GM18505 (cell line): ENCODE data around the gene MYH11.

ENCODE experiments used
- ATAC-seq: cut with Tn5 transposase; IDR thresholded peaks from one replicate; pipeline ENCODE4 v1.9.1; 2021; ENCODE audit not compliant: unreplicated experiment
- POLR2A ChIP-seq: IDR thresholded peaks from 4 replicates; pipeline ENCODE4 v1.6.1; 2011; ENCODE audit warnings: borderline replicate concordance; ENCODE audit not compliant: insufficient read depth, insufficient read length; ENCODE audit errors: extremely low read depth

MYH11 gene

DNA sequence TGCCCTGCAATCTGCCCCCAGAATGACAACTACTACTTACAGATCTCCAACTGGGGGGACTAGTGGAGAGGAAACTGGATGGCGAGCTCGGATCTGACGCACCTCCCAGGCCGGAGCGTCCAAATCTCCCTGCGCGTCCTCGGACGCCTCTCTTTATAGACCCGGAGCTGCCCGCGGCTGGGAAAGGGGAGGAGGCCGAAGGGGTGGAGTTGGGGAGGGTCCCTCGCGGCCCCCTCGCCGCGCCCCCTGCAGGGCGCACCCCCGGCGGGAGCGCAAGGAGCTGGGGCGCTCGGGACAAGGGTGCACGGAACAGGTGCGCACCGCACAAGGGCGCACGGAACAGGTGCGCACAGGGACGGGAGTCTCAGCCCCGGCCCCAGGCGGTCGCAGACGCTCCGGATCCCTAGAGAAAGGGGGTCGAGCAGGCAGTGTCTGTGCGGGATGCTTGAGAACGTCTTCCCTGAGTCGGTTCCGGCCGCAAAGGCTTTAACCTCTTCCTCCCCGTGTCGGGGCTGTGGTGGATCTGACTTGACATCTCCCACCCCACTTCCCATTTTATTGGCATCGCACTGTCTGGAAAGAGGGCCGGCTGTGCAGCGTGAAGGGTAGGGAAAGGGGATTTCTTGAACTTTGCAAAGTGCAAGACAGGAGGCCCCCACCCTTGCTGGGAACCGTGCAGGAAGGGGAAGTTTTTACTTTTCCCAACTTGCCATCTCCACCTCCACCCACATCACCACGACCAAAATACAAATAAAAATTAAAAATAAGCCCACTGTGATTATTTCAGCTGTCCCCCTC, at the start of gene MYH11:
Gene MYH11 (minus strand): TSS at position 128 of the 798 bp plus-strand sequence. CDS start 18,776 bp downstream, outside the sequence.
- no peak for ATAC-seq
- no peak for TF ChIP-seq POLR2A

DNA sequence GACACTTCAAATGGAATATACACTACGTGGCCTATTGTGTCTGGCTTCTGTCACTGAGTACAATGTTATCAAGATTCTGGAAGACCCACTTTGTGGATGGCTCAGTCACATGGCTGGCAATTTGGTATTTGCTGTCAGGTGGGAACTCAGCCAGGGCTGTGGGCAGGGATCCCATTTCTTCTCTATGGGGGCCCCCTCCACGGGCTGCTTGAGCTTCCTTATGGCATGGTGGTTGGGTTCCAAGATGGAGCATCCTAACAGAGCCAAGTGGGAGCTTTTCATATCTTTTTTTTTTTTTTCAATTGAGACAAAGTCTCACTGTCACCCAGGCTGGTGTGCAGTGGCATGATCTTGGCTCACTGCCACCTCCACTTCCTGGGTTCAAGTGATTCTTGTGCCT, 49.6 kb upstream of the MYH11 start:
- no peak for TF ChIP-seq POLR2A
- ATAC-seq = no peak

GRCh38 chr16:15903960-15904359, 47.1 kb upstream of the MYH11 start:
- no peak for ATAC-seq
- no peak for TF ChIP-seq POLR2A

GRCh38 chr16:15900901-15901500, 44.2 kb upstream of the MYH11 start:
- no peak for ATAC-seq
- no peak for TF ChIP-seq POLR2A

GRCh38 chr16:15900357-15900756, 43.5 kb upstream of the MYH11 start:
- TF ChIP-seq POLR2A = no peak
- no peak for ATAC-seq

GRCh38 chr16:15899538-15900100, 42.8 kb upstream of the MYH11 start:
- ATAC-seq = peak; percentile 59
- TF ChIP-seq POLR2A = no peak

GRCh38 chr16:15898654-15899053, 41.8 kb upstream of the MYH11 start:
- no peak for ATAC-seq
- TF ChIP-seq POLR2A = no peak

DNA sequence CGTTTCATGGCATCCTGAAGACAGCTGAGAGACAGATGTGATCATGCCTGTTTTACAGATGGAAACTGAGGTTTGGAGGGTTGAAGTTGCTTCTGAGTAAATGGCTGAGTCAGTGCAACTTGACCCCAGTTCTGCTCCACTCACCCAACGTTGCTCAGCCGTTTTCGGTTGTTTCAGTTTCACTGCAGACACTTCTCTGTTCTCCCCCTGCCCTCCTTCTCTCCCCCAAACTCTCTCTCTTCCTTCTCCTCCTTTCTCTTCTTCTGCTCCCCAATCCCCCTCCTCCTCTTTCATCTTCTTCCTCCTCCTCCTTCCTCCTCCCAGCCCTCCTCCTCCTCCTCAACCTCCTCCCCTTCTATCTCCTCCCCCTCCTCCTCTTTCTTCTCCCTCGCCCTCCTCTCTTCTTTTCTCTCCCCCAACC, 41.0 kb upstream of the MYH11 start:
- ATAC-seq = no peak
- no peak for TF ChIP-seq POLR2A

GRCh38 chr16:15897121-15897780, 40.4 kb upstream of the MYH11 start:
- ATAC-seq = no peak
- no peak for TF ChIP-seq POLR2A

DNA sequence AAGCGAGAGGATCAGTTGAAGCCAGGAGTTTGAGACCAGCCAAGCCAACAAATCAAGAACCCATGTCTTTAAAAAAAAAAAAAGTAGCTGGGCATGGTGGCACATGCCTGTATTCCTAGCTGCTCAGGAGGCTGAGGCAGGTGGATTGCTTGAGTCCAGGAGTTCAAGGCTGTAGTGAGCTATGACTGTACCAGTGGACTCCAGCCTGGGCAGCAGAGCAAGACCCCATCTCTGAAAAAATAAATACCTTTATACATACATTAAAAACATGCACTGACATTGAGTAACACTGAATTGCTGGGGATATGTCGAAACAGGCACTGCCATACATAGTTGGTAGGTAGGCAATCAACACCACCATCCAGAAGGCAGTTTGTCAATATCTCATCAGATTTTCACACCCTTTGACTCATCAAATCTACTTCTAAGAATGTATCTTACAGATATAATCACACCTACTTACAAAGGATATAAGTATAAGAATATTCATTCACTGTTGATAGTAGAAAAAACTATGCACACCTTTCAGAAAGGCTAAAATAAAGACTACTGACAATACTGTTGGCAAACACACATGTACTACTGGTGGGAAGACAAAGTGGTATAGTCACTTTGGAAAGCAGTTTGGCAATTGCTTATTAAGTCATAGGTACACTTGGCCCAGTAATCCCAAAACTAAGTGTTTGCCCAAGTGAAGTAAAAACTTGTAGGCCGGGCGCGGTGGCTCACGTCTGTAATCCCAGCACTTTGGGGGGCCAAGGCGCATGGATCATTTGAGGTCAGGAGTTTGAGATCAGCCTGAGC, 37.9 kb upstream of the MYH11 start:
- no peak for ATAC-seq
- no peak for TF ChIP-seq POLR2A

GRCh38 chr16:15891508-15891907, 34.7 kb upstream of the MYH11 start:
- no peak for ATAC-seq
- TF ChIP-seq POLR2A = no peak

- ATAC-seq = peak; percentile 97
- TF ChIP-seq POLR2A = peak; percentile 90
These were observed 31.5 kb upstream of the MYH11 start, which contains the start of gene CEP20 for GRCh38 chr16:15888072-15888976. Gene CEP20, minus strand, starts transcription at chr16:15888603. Its CDS starts 18 bp downstream, at chr16:15888585.
